GM23338 (cell line): Measurements from ENCODE around the gene RIPK1. TPM values are rescaled to one million over a fixed set of nuclear protein-coding genes. Genes with fewer than 3 reads are reported as not detected.
A peak's percentile ranks its signal among the peaks of the same experiment; 100 is the strongest.

Experiments used
- ATAC-seq: fragments of 200-7000 bp; cut with Tn5 transposase; 3 replicates; pipeline ENCODE4 v1.9.1; 2020
- DNase-seq: peaks from one replicate; pipeline ENCODE4 v3.0.0-alpha.2; 2015; ENCODE audit warnings: low spot score
- H2AFZ ChIP-seq: fragments of 200-600 bp; sonication (generic); 2 replicates; pipeline ENCODE4 v1.8.0; 2016; ENCODE audit warnings: antibody characterized with exemption, mild to moderate bottlenecking, moderate library complexity
- H3F3A ChIP-seq: fragments of 200-600 bp; sonication (generic); replicated peaks from 2 replicates; pipeline ENCODE4 v1.8.0; 2017; ENCODE audit warnings: antibody characterized with exemption, mixed run types, low read depth
- H3K27ac ChIP-seq: fragments of 200-600 bp; sonication (generic); 2 replicates; pipeline ENCODE4 v1.6.1; 2016; ENCODE audit warnings: low read depth
- H3K27me3 ChIP-seq: fragments of 200-600 bp; sonication (generic); 2 replicates; pipeline ENCODE4 v1.8.0; 2016; ENCODE audit warnings: mild to moderate bottlenecking, mixed run types, moderate library complexity; ENCODE audit not compliant: insufficient read depth
- H3K36me3 ChIP-seq: fragments of 200-600 bp; sonication (generic); 2 replicates; pipeline ENCODE4 v1.8.0; 2016; ENCODE audit warnings: mild to moderate bottlenecking; ENCODE audit not compliant: insufficient read depth
- H3K4me1 ChIP-seq: fragments of 200-600 bp; sonication (generic); 2 replicates; pipeline ENCODE4 v1.8.0; 2016; ENCODE audit warnings: mild to moderate bottlenecking, moderate library complexity; ENCODE audit not compliant: insufficient read depth
- H3K4me2 ChIP-seq: fragments of 200-600 bp; sonication (generic); 2 replicates; pipeline ENCODE4 v1.7.1; 2017; ENCODE audit warnings: mixed run types
- H3K4me3 ChIP-seq: fragments of 200-600 bp; sonication (generic); 2 replicates; pipeline ENCODE4 v1.6.1; 2016; ENCODE audit warnings: mixed run types
- H3K79me2 ChIP-seq: fragments of 200-600 bp; sonication (generic); replicated peaks from 2 replicates; pipeline ENCODE4 v1.8.0; 2017; ENCODE audit warnings: mild to moderate bottlenecking; ENCODE audit not compliant: insufficient read depth
- H3K9me2 ChIP-seq: fragments of 200-600 bp; sonication (generic); 2 replicates; pipeline ENCODE4 v1.8.0; 2017; ENCODE audit not compliant: insufficient read depth
- H4K20me1 ChIP-seq: fragments of 200-600 bp; sonication (generic); replicated peaks from 2 replicates; pipeline ENCODE4 v1.8.0; 2017; ENCODE audit warnings: mild to moderate bottlenecking; ENCODE audit not compliant: insufficient read depth
- H3K27ac Mint-ChIP-seq: 2 replicates; pipeline ENCODE4 v1.8.0; 2020; ENCODE audit warnings: inconsistent platforms, mild to moderate bottlenecking, moderate library complexity, mixed read lengths
- H3K27me3 Mint-ChIP-seq: 3 replicates; pipeline ENCODE4 v1.8.0; 2022; ENCODE audit warnings: low read depth, mild to moderate bottlenecking, moderate library complexity, mixed read lengths, inconsistent platforms; ENCODE audit not compliant: insufficient read depth, poor library complexity
- H3K36me3 Mint-ChIP-seq: 3 replicates; pipeline ENCODE4 v1.8.0; 2021; ENCODE audit warnings: low read depth, mild to moderate bottlenecking, inconsistent platforms, moderate library complexity, mixed read lengths
- H3K4me1 Mint-ChIP-seq: 3 replicates; pipeline ENCODE4 v1.8.0; 2020; ENCODE audit warnings: mild to moderate bottlenecking, inconsistent platforms, mixed read lengths
- H3K4me3 Mint-ChIP-seq: 3 replicates; pipeline ENCODE4 v1.8.0; 2021; ENCODE audit warnings: moderate library complexity, mild to moderate bottlenecking, inconsistent platforms, mixed read lengths
- H3K9me3 Mint-ChIP-seq: 3 replicates; pipeline ENCODE4 v1.8.0; 2020; ENCODE audit warnings: moderate library complexity, mild to moderate bottlenecking, inconsistent platforms, mixed read lengths
- CREB1 ChIP-seq: fragments of 250-450 bp; sonication (Bioruptor Pico); IDR thresholded peaks from 2 replicates; pipeline ENCODE4 v1.5.0; 2020; ENCODE audit warnings: low read depth, mild to moderate bottlenecking, moderate library complexity
- CTCF ChIP-seq, 2 experiments: fragments of 200-600 bp in 1 of 2; sonication (generic) in 1 of 2; conservative IDR thresholded peaks; 2 replicates each; pipeline versions ENCODE4 v1.5.1 to v1.6.1; 2016 to 2017; ENCODE audit warnings: antibody characterized with exemption in 2 of 2, low read depth in 2 of 2, mild to moderate bottlenecking in 2 of 2, moderate library complexity in 1 of 2
- ETS1 ChIP-seq: IDR thresholded peaks from 2 replicates; pipeline ENCODE4 v1.6.1; 2016; ENCODE audit warnings: antibody characterized with exemption
- EZH2 ChIP-seq: fragments of 200-600 bp; sonication (generic); IDR thresholded peaks from one replicate; pipeline ENCODE4 v1.8.0; 2017; ENCODE audit warnings: antibody characterized with exemption, mild to moderate bottlenecking, low read depth; ENCODE audit not compliant: unreplicated experiment
- JUNB ChIP-seq: IDR thresholded peaks from one replicate; pipeline ENCODE4 v1.6.1; 2016; ENCODE audit warnings: antibody characterized with exemption; ENCODE audit not compliant: unreplicated experiment
- POLR2AphosphoS5 ChIP-seq: IDR thresholded peaks from 2 replicates; pipeline ENCODE4 v1.6.1; 2016; ENCODE audit warnings: antibody characterized with exemption, low read depth
- STAT1 ChIP-seq: IDR thresholded peaks from one replicate; pipeline ENCODE4 v1.6.1; 2016; ENCODE audit warnings: antibody characterized with exemption; ENCODE audit not compliant: unreplicated experiment
- ZNF331 ChIP-seq: fragments of 250-450 bp; sonication (Bioruptor Pico); IDR thresholded peaks from 2 replicates; pipeline ENCODE4 v1.5.0; 2020; ENCODE audit warnings: low read depth, mild to moderate bottlenecking, moderate library complexity
- polyA plus RNA-seq: library from polyadenylated mRNA; unstranded; fragments of >200 nt; fragmentation: Nextera tagmentation; extraction: Ambion mirVana; gene quantifications from 2 replicates; pipeline ENCODE4 v1.2.1, GENCODE V29; 2016
- total RNA-seq: library from RNA; depleted of rRNA; stranded (reverse); fragments of >200 nt; shearing (Covaris generic); gene quantifications from 2 replicates; pipeline ENCODE4 v1.2.3, GENCODE V29; 2014
- TF ChIP-seq, protein P1 (sequence below): fragments of 250-450 bp; sonication (Bioruptor Pico); IDR thresholded peaks from 2 replicates; pipeline ENCODE4 v1.5.0; 2020; ENCODE audit warnings: mild to moderate bottlenecking, moderate library complexity

RIPK1 gene
- total and polyA plus RNA-seq, 2 experiments from 2014 or later: 5.7 to 19.4 TPM

GRCh38 chr6:3119040-3119723 is 50.9 kb downstream of the RIPK1 start:
- H2AFZ ChIP-seq: peak overlapping the region; percentile 92
- peaks cover 27% of the 10 kb centered on the region for H3K4me1 ChIP-seq
- H3K9me3 Mint-ChIP-seq: no peaks in the 10 kb centered on the region
- no peaks in the 10 kb centered on the region for H4K20me1 ChIP-seq
- H3K4me2 ChIP-seq: peak overlapping the region; percentile 94
- peaks cover 33% of the 10 kb centered on the region for H3K4me1 Mint-ChIP-seq
- H3K79me2 ChIP-seq: peaks cover 9% of the 10 kb centered on the region
- H3F3A ChIP-seq: peaks cover 9% of the 10 kb centered on the region
- H3K27me3 Mint-ChIP-seq: peaks cover 8% of the 10 kb centered on the region
- H3K9me2 ChIP-seq: no peaks in the 10 kb centered on the region
- 0 out of 2 replicates have a peak overlapping the region, but pooled peaks have one; percentile 63 for H3K27ac ChIP-seq
- no peak for TF ChIP-seq EZH2
- no peak for TF ChIP-seq STAT1
- no peak for TF ChIP-seq ZNF331 (CRISPR knock-in tag)
- DNase-seq: no peak
- no peaks in the 10 kb centered on the region for H3K27me3 ChIP-seq
- ATAC-seq: peak; percentile 48; the same call in 1 of the 3 replicates
- H3K4me3 ChIP-seq: peak overlapping the region; percentile 97
- H3K36me3 ChIP-seq: no peaks in the 10 kb centered on the region; the same call in 1 of the 2 replicates
- peak overlapping the region; percentile 73 for H3K4me3 Mint-ChIP-seq
- no peak overlapping the region for H3K27ac Mint-ChIP-seq
- peaks cover 3% of the 10 kb centered on the region for H3K36me3 Mint-ChIP-seq

DNA sequence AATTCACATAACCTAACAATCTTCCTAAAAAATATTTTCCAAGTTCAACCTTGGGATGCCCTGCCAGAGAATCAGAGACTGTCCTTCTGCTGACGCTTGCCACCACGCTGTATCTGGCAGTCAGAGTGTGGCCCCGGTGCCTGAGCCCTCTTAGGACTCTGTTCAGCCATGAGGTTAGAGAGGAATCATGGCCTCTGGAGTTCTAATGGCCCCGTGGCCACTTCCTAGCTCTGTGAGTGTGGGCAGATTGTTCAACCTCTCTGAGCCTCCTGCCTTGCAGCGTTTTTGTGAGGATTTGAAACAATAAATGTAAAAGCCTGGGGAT is 52.4 kb downstream of the RIPK1 start:
- Histone ChIP-seq H2AFZ (no peak overlapping the region), H3K4me3 (no peak overlapping the region), H3K36me3 (no peaks in the 10 kb centered on the region), H4K20me1 (no peaks in the 10 kb centered on the region), H3K9me2 (no peaks in the 10 kb centered on the region), H3K4me1 (peaks cover 27% of the 10 kb centered on the region), H3K27ac (no peak overlapping the region), H3F3A (peaks cover 11% of the 10 kb centered on the region), H3K27me3 (no peaks in the 10 kb centered on the region), H3K79me2 (peaks cover 9% of the 10 kb centered on the region), H3K4me2 (no peak overlapping the region)
- DNase-seq (no peak), ATAC-seq (no peak)
- no peak for TF ChIP-seq EZH2
- TF ChIP-seq, protein P1, sequence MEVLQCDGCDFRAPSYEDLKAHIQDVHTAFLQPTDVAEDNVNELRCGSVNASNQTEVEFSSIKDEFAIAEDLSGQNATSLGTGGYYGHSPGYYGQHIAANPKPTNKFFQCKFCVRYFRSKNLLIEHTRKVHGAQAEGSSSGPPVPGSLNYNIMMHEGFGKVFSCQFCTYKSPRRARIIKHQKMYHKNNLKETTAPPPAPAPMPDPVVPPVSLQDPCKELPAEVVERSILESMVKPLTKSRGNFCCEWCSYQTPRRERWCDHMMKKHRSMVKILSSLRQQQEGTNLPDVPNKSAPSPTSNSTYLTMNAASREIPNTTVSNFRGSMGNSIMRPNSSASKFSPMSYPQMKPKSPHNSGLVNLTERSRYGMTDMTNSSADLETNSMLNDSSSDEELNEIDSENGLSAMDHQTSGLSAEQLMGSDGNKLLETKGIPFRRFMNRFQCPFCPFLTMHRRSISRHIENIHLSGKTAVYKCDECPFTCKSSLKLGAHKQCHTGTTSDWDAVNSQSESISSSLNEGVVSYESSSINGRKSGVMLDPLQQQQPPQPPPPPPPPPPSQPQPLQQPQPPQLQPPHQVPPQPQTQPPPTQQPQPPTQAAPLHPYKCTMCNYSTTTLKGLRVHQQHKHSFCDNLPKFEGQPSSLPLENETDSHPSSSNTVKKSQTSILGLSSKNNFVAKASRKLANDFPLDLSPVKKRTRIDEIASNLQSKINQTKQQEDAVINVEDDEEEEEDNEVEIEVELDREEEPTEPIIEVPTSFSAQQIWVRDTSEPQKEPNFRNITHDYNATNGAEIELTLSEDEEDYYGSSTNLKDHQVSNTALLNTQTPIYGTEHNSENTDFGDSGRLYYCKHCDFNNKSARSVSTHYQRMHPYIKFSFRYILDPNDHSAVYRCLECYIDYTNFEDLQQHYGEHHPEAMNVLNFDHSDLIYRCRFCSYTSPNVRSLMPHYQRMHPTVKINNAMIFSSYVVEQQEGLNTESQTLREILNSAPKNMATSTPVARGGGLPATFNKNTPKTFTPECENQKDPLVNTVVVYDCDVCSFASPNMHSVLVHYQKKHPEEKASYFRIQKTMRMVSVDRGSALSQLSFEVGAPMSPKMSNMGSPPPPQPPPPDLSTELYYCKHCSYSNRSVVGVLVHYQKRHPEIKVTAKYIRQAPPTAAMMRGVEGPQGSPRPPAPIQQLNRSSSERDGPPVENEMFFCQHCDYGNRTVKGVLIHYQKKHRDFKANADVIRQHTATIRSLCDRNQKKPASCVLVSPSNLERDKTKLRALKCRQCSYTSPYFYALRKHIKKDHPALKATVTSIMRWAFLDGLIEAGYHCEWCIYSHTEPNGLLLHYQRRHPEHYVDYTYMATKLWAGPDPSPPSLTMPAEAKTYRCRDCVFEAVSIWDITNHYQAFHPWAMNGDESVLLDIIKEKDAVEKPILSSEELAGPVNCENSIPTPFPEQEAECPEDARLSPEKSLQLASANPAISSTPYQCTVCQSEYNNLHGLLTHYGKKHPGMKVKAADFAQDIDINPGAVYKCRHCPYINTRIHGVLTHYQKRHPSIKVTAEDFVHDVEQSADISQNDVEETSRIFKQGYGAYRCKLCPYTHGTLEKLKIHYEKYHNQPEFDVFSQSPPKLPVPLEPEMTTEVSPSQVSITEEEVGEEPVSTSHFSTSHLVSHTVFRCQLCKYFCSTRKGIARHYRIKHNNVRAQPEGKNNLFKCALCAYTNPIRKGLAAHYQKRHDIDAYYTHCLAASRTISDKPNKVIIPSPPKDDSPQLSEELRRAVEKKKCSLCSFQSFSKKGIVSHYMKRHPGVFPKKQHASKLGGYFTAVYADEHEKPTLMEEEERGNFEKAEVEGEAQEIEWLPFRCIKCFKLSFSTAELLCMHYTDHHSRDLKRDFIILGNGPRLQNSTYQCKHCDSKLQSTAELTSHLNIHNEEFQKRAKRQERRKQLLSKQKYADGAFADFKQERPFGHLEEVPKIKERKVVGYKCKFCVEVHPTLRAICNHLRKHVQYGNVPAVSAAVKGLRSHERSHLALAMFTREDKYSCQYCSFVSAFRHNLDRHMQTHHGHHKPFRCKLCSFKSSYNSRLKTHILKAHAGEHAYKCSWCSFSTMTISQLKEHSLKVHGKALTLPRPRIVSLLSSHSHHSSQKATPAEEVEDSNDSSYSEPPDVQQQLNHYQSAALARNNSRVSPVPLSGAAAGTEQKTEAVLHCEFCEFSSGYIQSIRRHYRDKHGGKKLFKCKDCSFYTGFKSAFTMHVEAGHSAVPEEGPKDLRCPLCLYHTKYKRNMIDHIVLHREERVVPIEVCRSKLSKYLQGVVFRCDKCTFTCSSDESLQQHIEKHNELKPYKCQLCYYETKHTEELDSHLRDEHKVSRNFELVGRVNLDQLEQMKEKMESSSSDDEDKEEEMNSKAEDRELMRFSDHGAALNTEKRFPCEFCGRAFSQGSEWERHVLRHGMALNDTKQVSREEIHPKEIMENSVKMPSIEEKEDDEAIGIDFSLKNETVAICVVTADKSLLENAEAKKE (CRISPR knock-in tag): no peak
- no peak for TF ChIP-seq ETS1
- no peak for TF ChIP-seq JUNB
- TF ChIP-seq POLR2AphosphoS5: no peak
- TF ChIP-seq CREB1 (CRISPR knock-in tag): no peak
- no peak for TF ChIP-seq CTCF (conservative IDR thresholded peaks at IDR 0.05; ENCODE audit: low read depth in 2 of 2)
- no peak for TF ChIP-seq ZNF331 (CRISPR knock-in tag)
- TF ChIP-seq STAT1: no peak
- Mint-ChIP-seq H3K9me3 (no peaks in the 10 kb centered on the region), H3K4me3 (peak overlapping the region; percentile 6; the same call in 1 of the 3 replicates), H3K4me1 (peaks cover 28% of the 10 kb centered on the region), H3K36me3 (peaks cover 6% of the 10 kb centered on the region), H3K27ac (no peak overlapping the region), H3K27me3 (peaks cover 8% of the 10 kb centered on the region)
